ENCODE results near the gene FBXO21.
"Not testable (repeated sequence)": the region's sequence is repeated elsewhere in the genome, so short reads cannot be mapped to it uniquely, and the experiment has no call there.

FBXO21 gene

GRCh38 chr12:117190210-117190781 is at the start of gene FBXO21:
Gene FBXO21, minus strand, starts transcription at chr12:117190470. Its CDS starts 14 bp downstream, at chr12:117190456.
- peak; percentile 89 for DNase-seq

GRCh38 chr12:117236456-117237001 is 46.3 kb upstream of the FBXO21 start:
- DNase-seq: peak; percentile 51

- DNase-seq: no peak
Measured at GRCh38 chr12:117235261-117235660, 45.0 kb upstream of the FBXO21 start.

GRCh38 chr12:117234441-117234840 is 44.2 kb upstream of the FBXO21 start:
- DNase-seq: no peak

GRCh38 chr12:117231750-117232149 is 41.5 kb upstream of the FBXO21 start:
- no peak for DNase-seq

- no peak for DNase-seq
Measured at GRCh38 chr12:117228239-117228638, 38.0 kb upstream of the FBXO21 start.

GRCh38 chr12:117227000-117227653 is 36.9 kb upstream of the FBXO21 start:
- no peak for DNase-seq

GRCh38 chr12:117226505-117226904 is 36.2 kb upstream of the FBXO21 start:
- no peak for DNase-seq

- no peak for DNase-seq
Measured at GRCh38 chr12:117225179-117225578, 34.9 kb upstream of the FBXO21 start.

GRCh38 chr12:117220947-117221346 is 30.7 kb upstream of the FBXO21 start:
- DNase-seq: not testable (repeated sequence)

GRCh38 chr12:117218149-117218548 is 27.9 kb upstream of the FBXO21 start:
- no peak for DNase-seq

GRCh38 chr12:117216686-117217085 is 26.4 kb upstream of the FBXO21 start:
- no peak for DNase-seq

- DNase-seq: no peak
Measured at GRCh38 chr12:117214797-117215196, 24.5 kb upstream of the FBXO21 start.

- no peak for DNase-seq
Measured at GRCh38 chr12:117213295-117213808, 23.1 kb upstream of the FBXO21 start.

- DNase-seq: peak; percentile 59
Measured at GRCh38 chr12:117212563-117213190, 22.4 kb upstream of the FBXO21 start.

- no peak for DNase-seq
Measured at GRCh38 chr12:117210266-117210918, 20.1 kb upstream of the FBXO21 start.

- DNase-seq: no peak
Measured at GRCh38 chr12:117209626-117210025, 19.4 kb upstream of the FBXO21 start.

GRCh38 chr12:117208811-117209455 is 18.7 kb upstream of the FBXO21 start:
- no peak for DNase-seq

GRCh38 chr12:117208206-117208605 is 17.9 kb upstream of the FBXO21 start:
- no peak for DNase-seq

GRCh38 chr12:117207675-117208074 is 17.4 kb upstream of the FBXO21 start:
- no peak for DNase-seq

GRCh38 chr12:117202556-117202955 is 12.3 kb upstream of the FBXO21 start:
- no peak for DNase-seq

GRCh38 chr12:117202033-117202432 is 11.8 kb upstream of the FBXO21 start:
- DNase-seq: no peak

Measured in CD4-positive, alpha-beta T cell treated with Interleukin-4 for 4 hours (primary cell).